T-cell (primary cell): ENCODE measurements around the gene PRRG1. TPM values are rescaled to one million over a fixed set of nuclear protein-coding genes. Genes with fewer than 3 reads are reported as not detected.

Source experiments
- ATAC-seq, 4 experiments: fragments of 200-7000 bp in 3 of 4; fragments of 150-1000 bp in 1 of 4; cut with Tn5 transposase; replicated peaks in 1 of 4; 1 replicate in 3 of 4; 2 replicates in 1 of 4; pipeline ENCODE4 v1.10.0; 2021; ENCODE audit warnings: moderate library complexity in 3 of 4, mild to moderate bottlenecking in 2 of 4, moderate number of reproducible peaks in 1 of 4
- CTCF ChIA-PET, 2 donors: fragments of 300-600 bp; sonication (Branson Sonifier 250); formaldehyde crosslinking; loops; one replicate each; lab custom pipeline; 2022; ENCODE audit warnings: antibody characterized with exemption in 2 of 2; lab: Charles Lee
- POLR2A ChIA-PET, 2 donors: fragments of 300-600 bp; sonication (Branson Sonifier 250); formaldehyde crosslinking; loops; one replicate each; lab custom pipeline; 2022; ENCODE audit warnings: antibody characterized with exemption in 2 of 2; lab: Charles Lee
- DNase-seq, 35 experiments: peaks; one replicate each; pipeline versions ENCODE4 v3.0.0 to v3.0.0-alpha.2; 2013 to 2023
- H3K27ac ChIP-seq: one replicate; pipeline ENCODE4 v1.5.1; 2013; ENCODE audit warnings: low read length
- H3K27me3 ChIP-seq, 2 experiments: replicated peaks in 1 of 2; 1 replicate in 1 of 2; 2 replicates in 1 of 2; pipeline versions ENCODE4 v1.6.1 to v1.7.0; 2013; ENCODE audit warnings: low read length in 1 of 2, mixed read lengths in 1 of 2; ENCODE audit not compliant: control insufficient read depth in 2 of 2, insufficient read depth in 2 of 2; ENCODE audit errors: extremely low read depth in 1 of 2
- H3K36me3 ChIP-seq, 2 donors: 1 replicate in 1 of 2; 2 replicates in 1 of 2; pipeline versions ENCODE4 v1.6.1 to v1.7.0; 2013; ENCODE audit warnings: low read length in 1 of 2; ENCODE audit not compliant: control insufficient read depth in 2 of 2, insufficient read depth in 1 of 2; ENCODE audit errors: extremely low read depth in 1 of 2
- H3K4me1 ChIP-seq, 2 experiments: 1 replicate in 1 of 2; 2 replicates in 1 of 2; pipeline versions ENCODE4 v1.6.1 to v1.7.0; 2013; ENCODE audit warnings: low read length in 2 of 2, mixed read lengths in 1 of 2; ENCODE audit not compliant: insufficient read depth in 2 of 2, control insufficient read depth in 1 of 2; ENCODE audit errors: extremely low read depth in 1 of 2
- H3K4me3 ChIP-seq, 2 donors: 1 replicate in 1 of 2; 2 replicates in 1 of 2; pipeline versions ENCODE4 v1.5.1 to v1.7.0; 2013; ENCODE audit warnings: mild to moderate bottlenecking in 2 of 2, low read length in 1 of 2, moderate library complexity in 1 of 2; ENCODE audit not compliant: control insufficient read depth in 1 of 2; ENCODE audit errors: extremely low read depth in 1 of 2
- H3K9me3 ChIP-seq: 2 replicates; pipeline ENCODE4 v1.7.0; 2013
- H3K27ac Mint-ChIP-seq, 2 donors: one replicate each; pipeline ENCODE4 v1.8.0; 2020 to 2021; ENCODE audit warnings: mild to moderate bottlenecking in 2 of 2, mixed read lengths in 2 of 2
- H3K27me3 Mint-ChIP-seq, 2 donors: one replicate each; pipeline ENCODE4 v1.8.0; 2021 to 2022; ENCODE audit warnings: mixed read lengths in 2 of 2
- H3K36me3 Mint-ChIP-seq: one replicate; pipeline ENCODE4 v1.8.0; 2021; ENCODE audit warnings: mixed read lengths
- H3K4me1 Mint-ChIP-seq, 3 donors: one replicate each; pipeline ENCODE4 v1.8.0; 2020 to 2022; ENCODE audit warnings: mixed read lengths in 3 of 3, mild to moderate bottlenecking in 1 of 3
- H3K4me3 Mint-ChIP-seq, 3 donors: one replicate each; pipeline ENCODE4 v1.8.0; 2020 to 2022; ENCODE audit warnings: mild to moderate bottlenecking in 3 of 3, mixed read lengths in 3 of 3, moderate library complexity in 3 of 3
- H3K9me3 Mint-ChIP-seq, 3 donors: one replicate each; pipeline ENCODE4 v1.8.0; 2020 to 2022; ENCODE audit warnings: mixed read lengths in 3 of 3
- WGBS: methylation state at CpG from one replicate; pipeline ENCODE4 v1.1.5; 2013; ENCODE audit warnings: missing lambda C conversion rate; ENCODE audit not compliant: insufficient coverage; 5-methylcytosine and 5-hydroxymethylcytosine counted together
- total RNA-seq, 35 experiments: library from RNA in 6 of 35; stranded (reverse) in 6 of 35; fragments of 120-200 nt in 1 of 35; gene quantifications; one replicate each; pipeline versions ENCODE4 v1.2.1 to v1.2.4 and lab custom pipeline; 2013 to 2026

The PRRG1 gene
- total RNA-seq, 5 donors from 2014 or later (not counting 1 experiment from before 2014, with no cell fraction given), result 0.12 to 0.16 TPM; not detected in 3

- H3K27me3 Mint-ChIP-seq, result peaks cover 0 to 12% of the 10 kb centered on the region in 2 donors
- Histone ChIP-seq H3K4me1 (no peaks in the 10 kb centered on the region), H3K27ac (no peak overlapping the region), H3K4me3 (no peak overlapping the region), H3K9me3 (no peaks in the 10 kb centered on the region), H3K27me3 (no peaks in the 10 kb centered on the region), H3K36me3 (no peaks in the 10 kb centered on the region)
- CTCF ChIA-PET, result no interaction called here
- no peak overlapping the region for H3K27ac Mint-ChIP-seq
- DNase-seq (no peak), ATAC-seq (no peak)
- no peak overlapping the region for H3K4me3 Mint-ChIP-seq
- no peaks in the 10 kb centered on the region for H3K36me3 Mint-ChIP-seq
- WGBS, result no CpG with 5 or more reads among the region's 4 CpGs
- POLR2A ChIA-PET, result no interaction called here
- H3K4me1 Mint-ChIP-seq, result no peaks in the 10 kb centered on the region
- peaks cover 0 to 11% (median 0%) of the 10 kb centered on the region in 3 donors for H3K9me3 Mint-ChIP-seq
Observed at GRCh38 chrX:37388413-37388812, 39.2 kb downstream of the PRRG1 start.

- H3K4me3 Mint-ChIP-seq, result no peak overlapping the region
- WGBS, result no CpG with 5 or more reads among the region's 1 CpG
- no peaks in the 10 kb centered on the region for H3K36me3 ChIP-seq
- H3K4me1 ChIP-seq, result no peaks in the 10 kb centered on the region
- ATAC-seq (no peak), DNase-seq (no peak)
- peaks cover 0 to 4% (median 0%) of the 10 kb centered on the region in 3 donors for H3K9me3 Mint-ChIP-seq
- no peak overlapping the region for H3K4me3 ChIP-seq
- no peaks in the 10 kb centered on the region for H3K9me3 ChIP-seq
- H3K27ac Mint-ChIP-seq, result no peak overlapping the region
- POLR2A ChIA-PET, result no interaction called here
- H3K36me3 Mint-ChIP-seq, result no peaks in the 10 kb centered on the region
- no peaks in the 10 kb centered on the region for H3K4me1 Mint-ChIP-seq
- CTCF ChIA-PET, result no interaction called here
- H3K27me3 Mint-ChIP-seq, result peaks cover 0 to 20% of the 10 kb centered on the region in 2 donors
- H3K27me3 ChIP-seq, result no peaks in the 10 kb centered on the region
- H3K27ac ChIP-seq, result no peak overlapping the region
Observed at GRCh38 chrX:37405956-37406355, 56.8 kb downstream of the PRRG1 start.

GRCh38 chrX:37407736-37408135 is 58.6 kb downstream of the PRRG1 start:
- H3K4me1 Mint-ChIP-seq, result no peaks in the 10 kb centered on the region
- peaks cover 0 to 20% of the 10 kb centered on the region in 2 donors for H3K27me3 Mint-ChIP-seq
- CTCF ChIA-PET, result no interaction called here
- H3K27me3 ChIP-seq, result no peaks in the 10 kb centered on the region
- H3K36me3 ChIP-seq, result no peaks in the 10 kb centered on the region
- H3K27ac ChIP-seq, result no peak overlapping the region
- no peak for ATAC-seq
- no peak overlapping the region for H3K4me3 ChIP-seq
- no peak overlapping the region for H3K4me3 Mint-ChIP-seq
- no peaks in the 10 kb centered on the region for H3K36me3 Mint-ChIP-seq
- no peaks in the 10 kb centered on the region for H3K4me1 ChIP-seq
- H3K9me3 Mint-ChIP-seq, result no peaks in the 10 kb centered on the region
- H3K27ac Mint-ChIP-seq, result no peak overlapping the region
- WGBS, result no CpG with 5 or more reads among the region's 4 CpGs
- no peak for DNase-seq
- POLR2A ChIA-PET, result no interaction called here
- no peaks in the 10 kb centered on the region for H3K9me3 ChIP-seq

- ATAC-seq (no peak), DNase-seq (no peak)
- H3K9me3 ChIP-seq, result no peaks in the 10 kb centered on the region
- Mint-ChIP-seq H3K27me3 (peaks cover 0 to 20% of the 10 kb centered on the region in 2 donors), H3K36me3 (no peaks in the 10 kb centered on the region), H3K4me3 (no peak overlapping the region), H3K9me3 (no peaks in the 10 kb centered on the region), H3K4me1 (no peaks in the 10 kb centered on the region), H3K27ac (no peak overlapping the region)
- H3K27me3 ChIP-seq, result no peaks in the 10 kb centered on the region
- H3K27ac ChIP-seq, result no peak overlapping the region
- WGBS, result 80% methylated on average over 2 of the region's 2 CpGs
- ChIA-PET POLR2A (no interaction called here), CTCF (no interaction called here)
- H3K36me3 ChIP-seq, result no peaks in the 10 kb centered on the region
- H3K4me1 ChIP-seq, result no peaks in the 10 kb centered on the region
- no peak overlapping the region for H3K4me3 ChIP-seq
Observed at GRCh38 chrX:37409278-37409677, 60.1 kb downstream of the PRRG1 start.

GRCh38 chrX:37420185-37420584 is 71.0 kb downstream of the PRRG1 start:
- H3K9me3 ChIP-seq, result no peaks in the 10 kb centered on the region
- no peak overlapping the region for H3K4me3 ChIP-seq
- DNase-seq (no peak), ATAC-seq (no peak)
- no peaks in the 10 kb centered on the region for H3K36me3 ChIP-seq
- H3K4me1 ChIP-seq, result no peaks in the 10 kb centered on the region
- H3K4me3 Mint-ChIP-seq, result no peak overlapping the region
- CTCF ChIA-PET, result no interaction called here
- no peaks in the 10 kb centered on the region for H3K4me1 Mint-ChIP-seq
- peaks cover 0 to 8% of the 10 kb centered on the region in 2 donors for H3K27me3 Mint-ChIP-seq
- no peak overlapping the region for H3K27ac ChIP-seq
- no peaks in the 10 kb centered on the region for H3K9me3 Mint-ChIP-seq
- H3K27me3 ChIP-seq, result no peaks in the 10 kb centered on the region
- POLR2A ChIA-PET, result no interaction called here
- no peak overlapping the region for H3K27ac Mint-ChIP-seq
- no peaks in the 10 kb centered on the region for H3K36me3 Mint-ChIP-seq

- Mint-ChIP-seq H3K27me3 (peaks cover 0 to 8% of the 10 kb centered on the region in 2 donors), H3K9me3 (no peaks in the 10 kb centered on the region), H3K36me3 (no peaks in the 10 kb centered on the region), H3K4me3 (no peak overlapping the region), H3K27ac (no peak overlapping the region), H3K4me1 (no peaks in the 10 kb centered on the region)
- WGBS, result no CpG with 5 or more reads among the region's 3 CpGs
- ChIA-PET CTCF (no interaction called here), POLR2A (no interaction called here)
- H3K4me3 ChIP-seq, result no peak overlapping the region
- H3K9me3 ChIP-seq, result no peaks in the 10 kb centered on the region
- H3K4me1 ChIP-seq, result no peaks in the 10 kb centered on the region
- H3K27me3 ChIP-seq, result no peaks in the 10 kb centered on the region
- no peaks in the 10 kb centered on the region for H3K36me3 ChIP-seq
- H3K27ac ChIP-seq, result no peak overlapping the region
- no peak for DNase-seq
- no peak for ATAC-seq
Observed at GRCh38 chrX:37420756-37421155, 71.6 kb downstream of the PRRG1 start.

GRCh38 chrX:37424000-37424429 is 74.9 kb downstream of the PRRG1 start:
- H3K36me3 ChIP-seq, result no peaks in the 10 kb centered on the region
- no peaks in the 10 kb centered on the region for H3K9me3 Mint-ChIP-seq
- H3K27me3 Mint-ChIP-seq, result no peaks in the 10 kb centered on the region
- no peaks in the 10 kb centered on the region for H3K36me3 Mint-ChIP-seq
- ATAC-seq (no peak), DNase-seq (no peak)
- H3K27ac ChIP-seq, result no peak overlapping the region
- no peaks in the 10 kb centered on the region for H3K4me1 Mint-ChIP-seq
- no peak overlapping the region for H3K4me3 ChIP-seq
- POLR2A ChIA-PET, result no interaction called here
- no peaks in the 10 kb centered on the region for H3K4me1 ChIP-seq
- no peak overlapping the region for H3K4me3 Mint-ChIP-seq
- H3K27ac Mint-ChIP-seq, result no peak overlapping the region
- CTCF ChIA-PET, result no interaction called here
- H3K9me3 ChIP-seq, result no peaks in the 10 kb centered on the region
- no peaks in the 10 kb centered on the region for H3K27me3 ChIP-seq
